ENCODE data around the gene MTHFR. TPM values are rescaled to one million over a fixed set of nuclear protein-coding genes. Genes with fewer than 3 reads are reported as not detected.

MTHFR gene
- total RNA-seq, 1 donor from 2014 or later: 45.4 TPM

DNA sequence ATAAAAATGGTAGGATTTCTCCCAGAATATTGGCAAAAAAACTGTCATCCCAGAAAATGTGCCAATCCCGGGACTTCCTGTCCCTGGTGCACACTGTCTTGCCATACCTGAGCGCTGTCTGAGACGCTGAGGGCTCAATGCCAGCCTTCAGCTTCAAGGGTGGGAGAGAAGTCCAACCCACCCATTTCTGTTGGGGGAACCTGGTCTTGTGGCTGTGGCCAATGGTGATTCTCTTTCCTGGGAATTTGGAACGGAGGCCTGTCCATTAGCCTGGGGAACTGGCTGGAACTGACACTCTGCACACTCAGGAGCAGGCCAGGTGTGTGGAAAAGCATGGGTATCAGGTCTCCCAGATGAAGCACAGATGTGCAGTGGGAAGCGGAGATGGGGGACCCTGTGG is 6.7 kb downstream of the MTHFR start:
- Histone ChIP-seq H3K4me1 (peaks cover 43% of the 10 kb centered on the region), H3K4me3 (no peak overlapping the region), H3K27ac (no peak overlapping the region), H3K27me3 (no peaks in the 10 kb centered on the region), H3K9me3 (no peaks in the 10 kb centered on the region), H3K36me3 (peaks cover 65% of the 10 kb centered on the region)
- intact Hi-C loops (cut with DNase I): no loop called here
- no peak for ATAC-seq
- peak; percentile 46 for DNase-seq
- TF ChIP-seq, protein P1, sequence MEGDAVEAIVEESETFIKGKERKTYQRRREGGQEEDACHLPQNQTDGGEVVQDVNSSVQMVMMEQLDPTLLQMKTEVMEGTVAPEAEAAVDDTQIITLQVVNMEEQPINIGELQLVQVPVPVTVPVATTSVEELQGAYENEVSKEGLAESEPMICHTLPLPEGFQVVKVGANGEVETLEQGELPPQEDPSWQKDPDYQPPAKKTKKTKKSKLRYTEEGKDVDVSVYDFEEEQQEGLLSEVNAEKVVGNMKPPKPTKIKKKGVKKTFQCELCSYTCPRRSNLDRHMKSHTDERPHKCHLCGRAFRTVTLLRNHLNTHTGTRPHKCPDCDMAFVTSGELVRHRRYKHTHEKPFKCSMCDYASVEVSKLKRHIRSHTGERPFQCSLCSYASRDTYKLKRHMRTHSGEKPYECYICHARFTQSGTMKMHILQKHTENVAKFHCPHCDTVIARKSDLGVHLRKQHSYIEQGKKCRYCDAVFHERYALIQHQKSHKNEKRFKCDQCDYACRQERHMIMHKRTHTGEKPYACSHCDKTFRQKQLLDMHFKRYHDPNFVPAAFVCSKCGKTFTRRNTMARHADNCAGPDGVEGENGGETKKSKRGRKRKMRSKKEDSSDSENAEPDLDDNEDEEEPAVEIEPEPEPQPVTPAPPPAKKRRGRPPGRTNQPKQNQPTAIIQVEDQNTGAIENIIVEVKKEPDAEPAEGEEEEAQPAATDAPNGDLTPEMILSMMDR (IDR thresholded peaks at IDR 0.05): no peak

DNA sequence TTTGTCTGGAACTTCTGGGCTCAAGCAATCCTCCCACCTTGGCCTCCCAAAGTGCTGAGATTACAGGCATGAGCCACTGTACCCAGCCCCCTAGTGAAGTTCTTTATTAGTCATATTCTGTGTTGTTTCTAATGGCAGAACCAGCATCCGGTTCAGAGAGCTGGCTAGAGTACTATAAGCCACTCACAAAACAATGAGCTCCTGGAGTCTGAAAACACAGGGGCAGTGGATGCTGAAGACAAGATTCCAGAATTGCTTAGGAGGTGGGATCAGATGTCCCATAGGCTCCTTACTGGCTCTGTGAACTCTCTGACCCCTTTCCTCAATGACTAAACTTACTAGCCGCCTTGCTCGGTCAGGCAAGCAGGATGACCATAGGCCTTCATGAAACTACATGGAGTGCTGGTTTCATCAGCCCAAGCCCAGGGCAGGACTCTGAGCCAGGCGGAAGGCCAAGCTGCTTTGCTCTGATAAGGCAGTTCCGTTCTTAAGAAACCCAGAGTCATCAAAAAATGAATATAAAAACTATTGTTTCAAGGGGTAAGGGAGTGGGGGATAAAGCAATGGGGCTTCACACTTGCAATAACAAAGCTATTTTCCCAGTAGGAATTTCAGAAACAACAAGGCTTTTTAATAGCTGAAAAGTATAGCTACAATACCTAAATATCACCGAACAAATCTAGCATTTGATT is 8.1 kb downstream of the MTHFR start:
- Histone ChIP-seq H3K9me3 (no peaks in the 10 kb centered on the region), H3K4me3 (no peak overlapping the region), H3K27me3 (no peaks in the 10 kb centered on the region), H3K4me1 (peaks cover 32% of the 10 kb centered on the region), H3K36me3 (peaks cover 76% of the 10 kb centered on the region), H3K27ac (peak overlapping the region; percentile 68)
- intact Hi-C loops (cut with DNase I): no loop called here
- peak; percentile 29 for ATAC-seq
- peak; percentile 65 for DNase-seq
- TF ChIP-seq, protein P1 (IDR thresholded peaks at IDR 0.05): no peak

DNA sequence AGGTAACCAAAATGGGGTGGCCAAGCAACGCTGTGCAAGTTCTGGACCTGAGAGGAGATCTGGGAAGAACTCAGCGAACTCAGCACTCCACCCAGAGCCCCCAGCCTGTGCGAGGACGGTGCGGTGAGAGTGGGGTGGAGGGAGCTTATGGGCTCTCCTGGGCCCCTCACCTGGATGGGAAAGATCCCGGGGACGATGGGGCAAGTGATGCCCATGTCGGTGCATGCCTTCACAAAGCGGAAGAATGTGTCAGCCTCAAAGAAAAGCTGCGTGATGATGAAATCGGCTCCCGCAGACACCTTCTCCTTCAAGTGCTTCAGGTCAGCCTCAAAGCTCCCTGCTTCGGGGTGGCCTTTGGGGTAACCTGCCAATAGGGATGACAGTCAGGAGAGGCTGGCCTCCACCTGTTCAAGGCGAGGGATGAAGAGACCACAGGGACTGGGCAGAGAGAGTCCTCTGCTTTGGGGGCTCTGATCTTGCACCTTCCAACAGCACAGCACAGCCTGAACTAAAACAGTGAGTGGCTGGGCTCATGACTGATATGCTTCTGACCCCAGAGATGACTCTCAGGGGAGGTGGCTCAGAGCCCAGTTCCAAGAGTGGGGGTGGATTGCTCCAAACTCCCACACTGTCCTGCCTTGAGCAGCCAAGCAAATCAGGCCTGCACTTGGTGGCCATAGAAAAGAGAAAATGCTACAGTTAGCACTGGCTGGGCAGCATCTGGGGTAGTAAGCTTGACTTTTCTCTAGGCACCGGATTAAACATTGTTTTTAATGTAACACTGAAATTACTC is 9.5 kb downstream of the MTHFR start:
- TF ChIP-seq, protein P1 (IDR thresholded peaks at IDR 0.05): no peak
- Histone ChIP-seq H3K36me3 (peaks cover 73% of the 10 kb centered on the region), H3K27ac (peak overlapping the region; percentile 68), H3K9me3 (no peaks in the 10 kb centered on the region), H3K4me1 (peaks cover 32% of the 10 kb centered on the region), H3K27me3 (no peaks in the 10 kb centered on the region), H3K4me3 (no peak overlapping the region)
- ATAC-seq (no peak), DNase-seq (peak; percentile 37)
- intact Hi-C loops (cut with DNase I): no loop called here

DNA sequence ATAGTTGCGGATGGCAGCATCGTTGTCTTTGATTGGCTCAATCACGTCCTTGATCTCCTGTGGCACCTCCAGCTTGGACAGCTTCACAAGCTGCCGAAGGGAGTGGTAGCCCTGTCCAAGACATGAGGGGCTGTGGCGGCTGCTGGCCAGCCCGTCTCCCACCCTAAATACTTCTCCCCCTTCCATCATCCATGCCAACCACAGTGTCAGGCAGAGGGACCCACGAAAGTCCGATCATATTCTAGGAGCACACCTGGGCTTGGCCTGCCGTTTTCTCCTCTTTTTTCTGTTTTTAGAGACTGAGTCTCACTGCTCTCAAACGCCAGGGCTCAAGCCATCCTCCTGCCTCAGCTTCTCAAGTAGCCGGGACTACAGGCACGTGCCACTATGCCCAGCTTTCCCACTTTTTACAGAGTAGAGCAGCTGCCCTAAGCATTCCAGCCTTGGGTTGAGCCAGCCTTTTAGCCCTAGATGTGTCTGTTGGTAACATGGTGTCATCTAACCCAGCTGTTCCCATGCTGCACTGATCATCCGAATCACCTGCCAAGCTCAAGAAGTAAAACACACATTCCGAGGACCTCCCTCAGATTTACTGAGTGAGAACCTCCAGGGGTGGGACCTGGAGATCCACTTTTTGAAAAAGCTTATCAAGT is 10.4 kb downstream of the MTHFR start:
- no peak overlapping the region for H3K27ac ChIP-seq
- ATAC-seq (no peak), DNase-seq (peak; percentile 41)
- no peaks in the 10 kb centered on the region for H3K9me3 ChIP-seq
- TF ChIP-seq, protein P1 (IDR thresholded peaks at IDR 0.05): no peak
- H3K36me3 ChIP-seq: peaks cover 64% of the 10 kb centered on the region
- H3K4me1 ChIP-seq: peaks cover 41% of the 10 kb centered on the region
- no peak overlapping the region for H3K4me3 ChIP-seq
- intact Hi-C loops (cut with DNase I): no loop called here
- H3K27me3 ChIP-seq: no peaks in the 10 kb centered on the region

DNA sequence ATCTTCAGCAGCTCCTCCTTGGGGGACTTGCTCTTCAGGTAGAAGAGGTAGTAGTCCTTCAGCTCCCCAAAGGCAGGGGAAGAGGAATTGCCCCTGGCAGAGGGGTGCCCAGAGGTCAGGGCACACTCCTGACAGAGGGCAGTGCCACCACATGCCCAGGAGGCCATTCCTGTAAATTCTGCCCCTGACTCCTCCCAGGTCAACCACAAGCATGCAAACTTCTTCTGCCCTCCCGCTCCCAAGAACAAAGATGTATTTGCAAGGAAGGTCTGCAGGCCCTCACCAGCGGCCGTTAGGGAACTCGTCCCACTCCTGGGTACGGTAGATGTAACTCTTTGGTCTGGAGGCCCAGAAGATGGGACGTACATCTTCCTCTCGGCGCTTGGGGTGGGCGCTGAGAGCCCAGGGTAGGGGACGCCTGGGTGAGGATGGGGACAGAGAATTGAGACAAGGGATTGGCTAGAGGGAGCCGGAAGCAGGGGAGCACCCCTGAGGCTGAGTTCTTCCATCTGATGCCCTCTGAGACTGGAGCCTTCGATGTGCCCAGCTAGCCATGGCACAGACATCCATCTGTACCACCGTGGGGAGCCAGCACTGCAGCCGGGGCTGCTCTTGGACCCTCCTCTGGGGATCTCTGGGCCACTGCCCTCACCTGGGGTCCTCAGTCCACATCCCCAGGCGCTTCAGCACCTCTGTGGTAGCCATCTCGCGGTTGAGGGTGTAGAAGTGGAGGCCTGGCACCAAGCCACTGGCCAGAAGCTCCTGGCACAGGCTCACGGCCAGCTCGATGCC is 11.1 kb downstream of the MTHFR start:
- Histone ChIP-seq H3K27me3 (no peaks in the 10 kb centered on the region), H3K4me3 (no peak overlapping the region), H3K27ac (peak overlapping the region; percentile 6), H3K4me1 (peaks cover 48% of the 10 kb centered on the region), H3K36me3 (peaks cover 57% of the 10 kb centered on the region), H3K9me3 (no peaks in the 10 kb centered on the region)
- ATAC-seq (no peak), DNase-seq (peak; percentile 58)
- TF ChIP-seq, protein P1 (IDR thresholded peaks at IDR 0.05): no peak
- intact Hi-C loops (cut with DNase I): no loop called here
